ENCODE results near the gene SLC35F4. TPM values are rescaled to one million over a fixed set of nuclear protein-coding genes. Genes with fewer than 3 reads are reported as not detected.

Gene SLC35F4
- total RNA-seq, 1 experiment from 2014 or later = not detected

GRCh38 chr14:57820581-57820980, 45.3 kb downstream of the SLC35F4 start:
- H3K27ac ChIP-seq (ENCODE audit: low read depth, low read length) = no peak overlapping the region
- H3K79me2 ChIP-seq (ENCODE audit: insufficient read depth, low read length) = no peaks in the 10 kb centered on the region
- no peak for ATAC-seq
- H3K9me3 ChIP-seq (ENCODE audit: control insufficient read depth in 1 of 2, insufficient read depth in 1 of 2, low read depth in 1 of 2, low read length in 2 of 2) = no peaks in the 10 kb centered on the region
- no peak overlapping the region for H3K9ac ChIP-seq (ENCODE audit: low read length)
- H3K4me3 ChIP-seq (replicated peaks in 1 of 2; ENCODE audit: low read depth in 1 of 2, low read length in 2 of 2) = no peak overlapping the region
- ChIA-PET RAD21 (ENCODE audit: low non-redundant PET in 1 of 2, low total read pairs in 2 of 2, uncharacterized antibody in 2 of 2, unreplicated experiment in 2 of 2) (no interaction called here), POLR2A (no interaction called here), CTCF (no interaction called here)
- no peak overlapping the region for H2AFZ ChIP-seq (ENCODE audit: low read depth, low read length, poor library complexity, severe bottlenecking)
- BruUV-seq (replicated peaks) = no TSS peak
- no peak for TF ChIP-seq ELF1 (IDR thresholded peaks at IDR 0.05; ENCODE audit: borderline replicate concordance, low read depth)
- TF ChIP-seq ZBTB33 (IDR thresholded peaks at IDR 0.05; ENCODE audit: extremely low read depth, insufficient replicate concordance, low read length) = no peak
- TF ChIP-seq SRF (IDR thresholded peaks at IDR 0.05; ENCODE audit: low read depth) = no peak
- no peak for TF ChIP-seq CBX3 (IDR thresholded peaks at IDR 0.05; ENCODE audit: low read depth)
- no peak for TF ChIP-seq CEBPB (IDR thresholded peaks at IDR 0.05; ENCODE audit: low read depth)
- no peaks in the 10 kb centered on the region for H3K36me3 ChIP-seq (ENCODE audit: control insufficient read depth in 1 of 2, insufficient read depth in 2 of 2, low read length in 2 of 2)
- H3K27me3 ChIP-seq (ENCODE audit: insufficient read depth, low read length) = no peaks in the 10 kb centered on the region
- peaks cover 0 to 13% of the 10 kb centered on the region in 2 experiments; a peak in 2 of 4 replicates for H3K4me1 ChIP-seq (ENCODE audit: control insufficient read depth in 1 of 2, insufficient read depth in 2 of 2, low read length in 2 of 2)
- no peaks in the 10 kb centered on the region for H3K9me2 ChIP-seq (ENCODE audit: insufficient read depth)
- intact Hi-C loops (cut with micrococcal nuclease) = no loop called here
- H4K20me1 ChIP-seq (ENCODE audit: insufficient read depth) = no peaks in the 10 kb centered on the region
- no peak overlapping the region for H3K4me2 ChIP-seq (ENCODE audit: low read length)
- no peak for DNase-seq (ENCODE audit: low read depth, low spot score)

GRCh38 chr14:57818511-57818910, 47.4 kb downstream of the SLC35F4 start:
- intact Hi-C loops (cut with micrococcal nuclease) = no loop called here

More at GRCh38 chr14:57818511-57818910, 47.4 kb downstream of the SLC35F4 start:
- ChIA-PET CTCF (no interaction called here), POLR2A (no interaction called here), RAD21 (ENCODE audit: low non-redundant PET in 1 of 2, low total read pairs in 2 of 2, uncharacterized antibody in 2 of 2, unreplicated experiment in 2 of 2) (no interaction called here)
- no peaks in the 10 kb centered on the region for H3K36me3 ChIP-seq (ENCODE audit: control insufficient read depth in 1 of 2, insufficient read depth in 2 of 2, low read length in 2 of 2)
- no peaks in the 10 kb centered on the region for H4K20me1 ChIP-seq (ENCODE audit: insufficient read depth)
- peaks cover 0 to 13% of the 10 kb centered on the region in 2 experiments; a peak in 2 of 4 replicates for H3K4me1 ChIP-seq (ENCODE audit: control insufficient read depth in 1 of 2, insufficient read depth in 2 of 2, low read length in 2 of 2)
- no peak overlapping the region for H3K4me2 ChIP-seq (ENCODE audit: low read length)
- no TSS peak for BruUV-seq (replicated peaks)
- H3K9me2 ChIP-seq (ENCODE audit: insufficient read depth) = no peaks in the 10 kb centered on the region
- H3K27ac ChIP-seq (ENCODE audit: low read depth, low read length) = no peak overlapping the region
- no peak for DNase-seq (ENCODE audit: low read depth, low spot score)
- H3K9ac ChIP-seq (ENCODE audit: low read length) = no peak overlapping the region
- ATAC-seq = no peak
- H3K27me3 ChIP-seq (ENCODE audit: insufficient read depth, low read length) = no peaks in the 10 kb centered on the region
- H3K4me3 ChIP-seq (replicated peaks in 1 of 2; ENCODE audit: low read depth in 1 of 2, low read length in 2 of 2) = no peak overlapping the region
- no peak overlapping the region for H2AFZ ChIP-seq (ENCODE audit: low read depth, low read length, poor library complexity, severe bottlenecking)
- TF ChIP-seq ELF1 (IDR thresholded peaks at IDR 0.05; ENCODE audit: borderline replicate concordance, low read depth) (no peak), CBX3 (IDR thresholded peaks at IDR 0.05; ENCODE audit: low read depth) (no peak), SRF (IDR thresholded peaks at IDR 0.05; ENCODE audit: low read depth) (no peak), POLR2AphosphoS5 (IDR thresholded peaks at IDR 0.05; ENCODE audit: low read depth, low read length) (no peak), SP1 (IDR thresholded peaks at IDR 0.05; ENCODE audit: low read depth) (no peak), FOSL1 (IDR thresholded peaks at IDR 0.05; ENCODE audit: low read depth) (no peak), ZNF274 (IDR thresholded peaks at IDR 0.05; ENCODE audit: low read depth, low read length) (no peak), EZH2 (IDR thresholded peaks at IDR 0.05) (no peak)
- TF ChIP-seq, protein P1, sequence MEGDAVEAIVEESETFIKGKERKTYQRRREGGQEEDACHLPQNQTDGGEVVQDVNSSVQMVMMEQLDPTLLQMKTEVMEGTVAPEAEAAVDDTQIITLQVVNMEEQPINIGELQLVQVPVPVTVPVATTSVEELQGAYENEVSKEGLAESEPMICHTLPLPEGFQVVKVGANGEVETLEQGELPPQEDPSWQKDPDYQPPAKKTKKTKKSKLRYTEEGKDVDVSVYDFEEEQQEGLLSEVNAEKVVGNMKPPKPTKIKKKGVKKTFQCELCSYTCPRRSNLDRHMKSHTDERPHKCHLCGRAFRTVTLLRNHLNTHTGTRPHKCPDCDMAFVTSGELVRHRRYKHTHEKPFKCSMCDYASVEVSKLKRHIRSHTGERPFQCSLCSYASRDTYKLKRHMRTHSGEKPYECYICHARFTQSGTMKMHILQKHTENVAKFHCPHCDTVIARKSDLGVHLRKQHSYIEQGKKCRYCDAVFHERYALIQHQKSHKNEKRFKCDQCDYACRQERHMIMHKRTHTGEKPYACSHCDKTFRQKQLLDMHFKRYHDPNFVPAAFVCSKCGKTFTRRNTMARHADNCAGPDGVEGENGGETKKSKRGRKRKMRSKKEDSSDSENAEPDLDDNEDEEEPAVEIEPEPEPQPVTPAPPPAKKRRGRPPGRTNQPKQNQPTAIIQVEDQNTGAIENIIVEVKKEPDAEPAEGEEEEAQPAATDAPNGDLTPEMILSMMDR (IDR thresholded peaks at IDR 0.05 in 2 of 3, conservative IDR thresholded peaks at IDR 0.05 in 1 of 3; ENCODE audit: borderline replicate concordance in 1 of 3, insufficient read depth in 1 of 3, low read depth in 2 of 3, low read length in 2 of 3) = no peak
- TF ChIP-seq, protein P2, sequence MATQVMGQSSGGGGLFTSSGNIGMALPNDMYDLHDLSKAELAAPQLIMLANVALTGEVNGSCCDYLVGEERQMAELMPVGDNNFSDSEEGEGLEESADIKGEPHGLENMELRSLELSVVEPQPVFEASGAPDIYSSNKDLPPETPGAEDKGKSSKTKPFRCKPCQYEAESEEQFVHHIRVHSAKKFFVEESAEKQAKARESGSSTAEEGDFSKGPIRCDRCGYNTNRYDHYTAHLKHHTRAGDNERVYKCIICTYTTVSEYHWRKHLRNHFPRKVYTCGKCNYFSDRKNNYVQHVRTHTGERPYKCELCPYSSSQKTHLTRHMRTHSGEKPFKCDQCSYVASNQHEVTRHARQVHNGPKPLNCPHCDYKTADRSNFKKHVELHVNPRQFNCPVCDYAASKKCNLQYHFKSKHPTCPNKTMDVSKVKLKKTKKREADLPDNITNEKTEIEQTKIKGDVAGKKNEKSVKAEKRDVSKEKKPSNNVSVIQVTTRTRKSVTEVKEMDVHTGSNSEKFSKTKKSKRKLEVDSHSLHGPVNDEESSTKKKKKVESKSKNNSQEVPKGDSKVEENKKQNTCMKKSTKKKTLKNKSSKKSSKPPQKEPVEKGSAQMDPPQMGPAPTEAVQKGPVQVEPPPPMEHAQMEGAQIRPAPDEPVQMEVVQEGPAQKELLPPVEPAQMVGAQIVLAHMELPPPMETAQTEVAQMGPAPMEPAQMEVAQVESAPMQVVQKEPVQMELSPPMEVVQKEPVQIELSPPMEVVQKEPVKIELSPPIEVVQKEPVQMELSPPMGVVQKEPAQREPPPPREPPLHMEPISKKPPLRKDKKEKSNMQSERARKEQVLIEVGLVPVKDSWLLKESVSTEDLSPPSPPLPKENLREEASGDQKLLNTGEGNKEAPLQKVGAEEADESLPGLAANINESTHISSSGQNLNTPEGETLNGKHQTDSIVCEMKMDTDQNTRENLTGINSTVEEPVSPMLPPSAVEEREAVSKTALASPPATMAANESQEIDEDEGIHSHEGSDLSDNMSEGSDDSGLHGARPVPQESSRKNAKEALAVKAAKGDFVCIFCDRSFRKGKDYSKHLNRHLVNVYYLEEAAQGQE (IDR thresholded peaks at IDR 0.05; ENCODE audit: low read depth) = no peak
- H3K79me2 ChIP-seq (ENCODE audit: insufficient read depth, low read length) = no peaks in the 10 kb centered on the region
- H3K9me3 ChIP-seq (ENCODE audit: control insufficient read depth in 1 of 2, insufficient read depth in 1 of 2, low read depth in 1 of 2, low read length in 2 of 2) = no peaks in the 10 kb centered on the region
